GM18499 (cell line): ENCODE measurements around the gene PDZD7.

Source experiments
- ATAC-seq: cut with Tn5 transposase; IDR thresholded peaks from one replicate; pipeline ENCODE4 v1.9.1; 2021; ENCODE audit warnings: moderate number of reproducible peaks; ENCODE audit not compliant: insufficient read depth, unreplicated experiment

Gene PDZD7

GRCh38 chr10:101061624-101062231 is 30.8 kb upstream of the PDZD7 start, which contains the start of gene KAZALD1:
Gene KAZALD1 (plus strand): TSS chr10:101061989. CDS start chr10:101062593, 604 bp downstream.
- no peak for ATAC-seq

- ATAC-seq = peak; percentile 35
These were observed 30.2 kb upstream of the PDZD7 start for GRCh38 chr10:101060951-101061623.

- ATAC-seq = peak; percentile 32
These were observed 29.4 kb upstream of the PDZD7 start for GRCh38 chr10:101060036-101060950.

- ATAC-seq = no peak
These were observed 25.6 kb upstream of the PDZD7 start for GRCh38 chr10:101056365-101057151.

GRCh38 chr10:101055411-101055810 is 24.5 kb upstream of the PDZD7 start:
- ATAC-seq = no peak

GRCh38 chr10:101054876-101055275 is 23.9 kb upstream of the PDZD7 start:
- no peak for ATAC-seq

- ATAC-seq = no peak
These were observed 23.4 kb upstream of the PDZD7 start for GRCh38 chr10:101054351-101054750.

- no peak for ATAC-seq
These were observed 22.6 kb upstream of the PDZD7 start for GRCh38 chr10:101053516-101053915.

- no peak for ATAC-seq
These were observed 21.4 kb upstream of the PDZD7 start for GRCh38 chr10:101052285-101052684.

- no peak for ATAC-seq
These were observed 19.5 kb upstream of the PDZD7 start for GRCh38 chr10:101050208-101051069.

GRCh38 chr10:101047961-101048892 is 17.3 kb upstream of the PDZD7 start:
- no peak for ATAC-seq

- ATAC-seq = no peak
These were observed 16.3 kb upstream of the PDZD7 start for GRCh38 chr10:101047268-101047667.

- ATAC-seq = no peak
These were observed 15.7 kb upstream of the PDZD7 start for GRCh38 chr10:101046332-101047238.

GRCh38 chr10:101044117-101044516 is 13.2 kb upstream of the PDZD7 start:
- no peak for ATAC-seq

- no peak for ATAC-seq
These were observed 12.4 kb upstream of the PDZD7 start for GRCh38 chr10:101043363-101043707.

- ATAC-seq = peak; percentile 82
These were observed 11.9 kb upstream of the PDZD7 start for GRCh38 chr10:101042667-101043362.

GRCh38 chr10:101042118-101042517 is 11.2 kb upstream of the PDZD7 start:
- ATAC-seq = no peak
